Activated T-helper 1 cell treated with anti-CD3 and anti-CD28 coated beads, Interleukin-12 subunit alpha, Interleukin-12 subunit beta, Interleukin-2, Interleukin-4 antibody, amounts not matched to agents 30 ng/mL and 10 ng/mL and 1 ng/mL, durations not matched to agents 14 hours and 24 hours and 36 hours (primary cell): ENCODE measurements around the gene SREBF2. TPM values are rescaled to one million over a fixed set of nuclear protein-coding genes. Genes with fewer than 3 reads are reported as not detected.

ENCODE experiments used
- DNase-seq: peaks from one replicate; pipeline ENCODE4 v3.0.0; 2021; ENCODE audit warnings: low spot score
- H3K27ac Mint-ChIP-seq: one replicate; pipeline ENCODE4 v1.8.0; 2021; ENCODE audit warnings: mild to moderate bottlenecking, mixed read lengths
- H3K27me3 Mint-ChIP-seq: one replicate; pipeline ENCODE4 v1.8.0; 2022; ENCODE audit warnings: mild to moderate bottlenecking, moderate library complexity, mixed read lengths; ENCODE audit not compliant: insufficient read depth
- H3K36me3 Mint-ChIP-seq: one replicate; pipeline ENCODE4 v1.8.0; 2021; ENCODE audit warnings: low read depth, mixed read lengths
- H3K4me1 Mint-ChIP-seq: one replicate; pipeline ENCODE4 v1.8.0; 2021; ENCODE audit warnings: low read depth, mixed read lengths
- H3K4me3 Mint-ChIP-seq: one replicate; pipeline ENCODE4 v1.8.0; 2021; ENCODE audit warnings: mild to moderate bottlenecking, moderate library complexity, mixed read lengths
- H3K9me3 Mint-ChIP-seq: one replicate; pipeline ENCODE4 v1.8.0; 2021; ENCODE audit warnings: mixed read lengths
- intact Hi-C: fragments of 100-400 bp; cut with micrococcal nuclease; formaldehyde crosslinking; loops from one replicate; pipeline ENCODE4 v1.15.1; 2024
- total RNA-seq: library from RNA; stranded (reverse); gene quantifications from 2 replicates; pipeline ENCODE4 v1.2.3, GENCODE V29; 2022

The SREBF2 gene
- total RNA-seq, 1 donor from 2014 or later = 245 TPM

- Mint-ChIP-seq H3K4me1 (peaks cover 72% of the 10 kb centered on the region), H3K36me3 (peaks cover 69% of the 10 kb centered on the region), H3K27ac (peak overlapping the region; percentile 85), H3K4me3 (peak overlapping the region; percentile 33), H3K27me3 (no peaks in the 10 kb centered on the region), H3K9me3 (no peaks in the 10 kb centered on the region)
- intact Hi-C loops = loop anchor here (1.0 kb wide), 1 partner anchor 54 kb away; no protein-coding TSS in a partner anchor
- DNase-seq = no peak
Observed at GRCh38 chr22:41876675-41877074, 43.8 kb downstream of the SREBF2 start.

- no peak for DNase-seq
- H3K4me1 Mint-ChIP-seq = peaks cover 45% of the 10 kb centered on the region
- no peak overlapping the region for H3K4me3 Mint-ChIP-seq
- H3K27ac Mint-ChIP-seq = no peak overlapping the region
- intact Hi-C loops = no loop called here
- no peaks in the 10 kb centered on the region for H3K9me3 Mint-ChIP-seq
- H3K36me3 Mint-ChIP-seq = peaks cover 69% of the 10 kb centered on the region
- H3K27me3 Mint-ChIP-seq = no peaks in the 10 kb centered on the region
Observed at GRCh38 chr22:41880653-41881052, 47.7 kb downstream of the SREBF2 start.

- Mint-ChIP-seq H3K36me3 (peaks cover 72% of the 10 kb centered on the region), H3K27me3 (no peaks in the 10 kb centered on the region), H3K9me3 (no peaks in the 10 kb centered on the region), H3K4me3 (no peak overlapping the region), H3K27ac (no peak overlapping the region), H3K4me1 (peaks cover 17% of the 10 kb centered on the region)
- intact Hi-C loops = no loop called here
- no peak for DNase-seq
Observed at GRCh38 chr22:41883400-41883799, 50.5 kb downstream of the SREBF2 start.

GRCh38 chr22:41885116-41885515, 52.2 kb downstream of the SREBF2 start:
- intact Hi-C loops = no loop called here
- no peaks in the 10 kb centered on the region for H3K9me3 Mint-ChIP-seq
- no peak overlapping the region for H3K27ac Mint-ChIP-seq
- DNase-seq = no peak
- peaks cover 70% of the 10 kb centered on the region for H3K36me3 Mint-ChIP-seq
- H3K4me1 Mint-ChIP-seq = peaks cover 11% of the 10 kb centered on the region
- no peaks in the 10 kb centered on the region for H3K27me3 Mint-ChIP-seq
- H3K4me3 Mint-ChIP-seq = no peak overlapping the region

GRCh38 chr22:41885516-41885915, 52.6 kb downstream of the SREBF2 start:
- Mint-ChIP-seq H3K4me3 (no peak overlapping the region), H3K36me3 (peaks cover 71% of the 10 kb centered on the region), H3K27ac (no peak overlapping the region), H3K9me3 (no peaks in the 10 kb centered on the region), H3K27me3 (no peaks in the 10 kb centered on the region), H3K4me1 (peaks cover 11% of the 10 kb centered on the region)
- intact Hi-C loops = no loop called here
- no peak for DNase-seq

GRCh38 chr22:41888627-41889200, 55.8 kb downstream of the SREBF2 start:
- H3K27ac Mint-ChIP-seq = no peak overlapping the region
- no peaks in the 10 kb centered on the region for H3K4me1 Mint-ChIP-seq
- no peak for DNase-seq
- no peaks in the 10 kb centered on the region for H3K27me3 Mint-ChIP-seq
- intact Hi-C loops = no loop called here
- H3K4me3 Mint-ChIP-seq = no peak overlapping the region
- no peaks in the 10 kb centered on the region for H3K9me3 Mint-ChIP-seq
- H3K36me3 Mint-ChIP-seq = peaks cover 64% of the 10 kb centered on the region

- no peaks in the 10 kb centered on the region for H3K9me3 Mint-ChIP-seq
- H3K4me1 Mint-ChIP-seq = peaks cover 1% of the 10 kb centered on the region
- no peak for DNase-seq
- H3K36me3 Mint-ChIP-seq = peaks cover 52% of the 10 kb centered on the region
- no peaks in the 10 kb centered on the region for H3K27me3 Mint-ChIP-seq
- no peak overlapping the region for H3K27ac Mint-ChIP-seq
- intact Hi-C loops = no loop called here
- H3K4me3 Mint-ChIP-seq = no peak overlapping the region
Observed at GRCh38 chr22:41891407-41891806, 58.5 kb downstream of the SREBF2 start.

GRCh38 chr22:41892721-41893120, 59.8 kb downstream of the SREBF2 start:
- Mint-ChIP-seq H3K27me3 (no peaks in the 10 kb centered on the region), H3K9me3 (no peaks in the 10 kb centered on the region), H3K4me3 (no peak overlapping the region), H3K36me3 (peaks cover 50% of the 10 kb centered on the region), H3K27ac (no peak overlapping the region), H3K4me1 (peaks cover 13% of the 10 kb centered on the region)
- no peak for DNase-seq
- intact Hi-C loops = no loop called here

- Mint-ChIP-seq H3K27ac (no peak overlapping the region), H3K4me3 (no peak overlapping the region), H3K27me3 (no peaks in the 10 kb centered on the region), H3K4me1 (peaks cover 13% of the 10 kb centered on the region), H3K9me3 (no peaks in the 10 kb centered on the region), H3K36me3 (peaks cover 45% of the 10 kb centered on the region)
- intact Hi-C loops = no loop called here
- no peak for DNase-seq
Observed at GRCh38 chr22:41893591-41894375, 60.9 kb downstream of the SREBF2 start.

- Mint-ChIP-seq H3K27me3 (no peaks in the 10 kb centered on the region), H3K36me3 (peaks cover 47% of the 10 kb centered on the region), H3K4me1 (peaks cover 13% of the 10 kb centered on the region), H3K9me3 (no peaks in the 10 kb centered on the region), H3K27ac (no peak overlapping the region), H3K4me3 (no peak overlapping the region)
- intact Hi-C loops = no loop called here
- no peak for DNase-seq
Observed at GRCh38 chr22:41898645-41899044, 65.7 kb downstream of the SREBF2 start.

GRCh38 chr22:41899110-41899509, 66.2 kb downstream of the SREBF2 start:
- Mint-ChIP-seq H3K27me3 (no peaks in the 10 kb centered on the region), H3K27ac (no peak overlapping the region), H3K4me1 (peaks cover 13% of the 10 kb centered on the region), H3K4me3 (no peak overlapping the region), H3K36me3 (peaks cover 48% of the 10 kb centered on the region), H3K9me3 (no peaks in the 10 kb centered on the region)
- no peak for DNase-seq
- intact Hi-C loops = no loop called here

- DNase-seq = no peak
- peaks cover 13% of the 10 kb centered on the region for H3K4me1 Mint-ChIP-seq
- no peaks in the 10 kb centered on the region for H3K9me3 Mint-ChIP-seq
- H3K36me3 Mint-ChIP-seq = peaks cover 44% of the 10 kb centered on the region
- no peaks in the 10 kb centered on the region for H3K27me3 Mint-ChIP-seq
- no peak overlapping the region for H3K4me3 Mint-ChIP-seq
- no peak overlapping the region for H3K27ac Mint-ChIP-seq
- intact Hi-C loops = no loop called here
Observed at GRCh38 chr22:41899992-41900651, 67.2 kb downstream of the SREBF2 start.

GRCh38 chr22:41900652-41901312, 67.9 kb downstream of the SREBF2 start:
- intact Hi-C loops = no loop called here
- peaks cover 49% of the 10 kb centered on the region for H3K36me3 Mint-ChIP-seq
- no peak overlapping the region for H3K4me3 Mint-ChIP-seq

More at GRCh38 chr22:41900652-41901312, 67.9 kb downstream of the SREBF2 start:
- DNase-seq = no peak
- Mint-ChIP-seq H3K27ac (no peak overlapping the region), H3K4me1 (peaks cover 13% of the 10 kb centered on the region), H3K9me3 (no peaks in the 10 kb centered on the region), H3K27me3 (no peaks in the 10 kb centered on the region)
